Measurements from ENCODE around the gene MRPS18A.
"Not testable (repeated sequence)": the region's sequence is repeated elsewhere in the genome, so short reads cannot be mapped to it uniquely, and the experiment has no call there.

Gene MRPS18A

GRCh38 chr6:43717822-43718221 lies 30.2 kb upstream of the MRPS18A start:
- no peak for DNase-seq (ENCODE audit: low read depth in 1 of 2, low spot score in 1 of 2)

GRCh38 chr6:43717389-43717788 lies 29.8 kb upstream of the MRPS18A start:
- DNase-seq (ENCODE audit: low read depth in 1 of 2, low spot score in 1 of 2): no peak

- DNase-seq (ENCODE audit: low read depth in 1 of 2, low spot score in 1 of 2): no peak
These were observed 28.5 kb upstream of the MRPS18A start for GRCh38 chr6:43716099-43716498.

GRCh38 chr6:43715056-43715788 lies 27.6 kb upstream of the MRPS18A start:
- no peak for DNase-seq (ENCODE audit: low read depth in 1 of 2, low spot score in 1 of 2)

GRCh38 chr6:43714311-43715055 lies 26.9 kb upstream of the MRPS18A start:
- no peak for DNase-seq (ENCODE audit: low read depth in 1 of 2, low spot score in 1 of 2)

- DNase-seq (ENCODE audit: low read depth in 1 of 2, low spot score in 1 of 2): no peak
These were observed 26.2 kb upstream of the MRPS18A start for GRCh38 chr6:43713643-43714310.

GRCh38 chr6:43712579-43712978 lies 25.0 kb upstream of the MRPS18A start:
- no peak for DNase-seq (ENCODE audit: low read depth in 1 of 2, low spot score in 1 of 2)

- no peak for DNase-seq (ENCODE audit: low read depth in 1 of 2, low spot score in 1 of 2)
These were observed 23.0 kb upstream of the MRPS18A start for GRCh38 chr6:43710576-43710975.

- DNase-seq (ENCODE audit: low read depth in 1 of 2, low spot score in 1 of 2): no peak
These were observed 22.2 kb upstream of the MRPS18A start for GRCh38 chr6:43709654-43710303.

GRCh38 chr6:43708860-43709653 lies 21.5 kb upstream of the MRPS18A start:
- DNase-seq (ENCODE audit: low read depth in 1 of 2, low spot score in 1 of 2): no peak

- DNase-seq (ENCODE audit: low read depth in 1 of 2, low spot score in 1 of 2): no peak
These were observed 20.2 kb upstream of the MRPS18A start for GRCh38 chr6:43707767-43708166.

- no peak for DNase-seq (ENCODE audit: low read depth in 1 of 2, low spot score in 1 of 2)
These were observed 19.7 kb upstream of the MRPS18A start for GRCh38 chr6:43707269-43707668.

GRCh38 chr6:43706788-43707187 lies 19.2 kb upstream of the MRPS18A start:
- DNase-seq (ENCODE audit: low read depth in 1 of 2, low spot score in 1 of 2): no peak

GRCh38 chr6:43705996-43706395 lies 18.4 kb upstream of the MRPS18A start:
- DNase-seq (ENCODE audit: low read depth in 1 of 2, low spot score in 1 of 2): no peak

GRCh38 chr6:43703512-43704429 lies 16.2 kb upstream of the MRPS18A start:
- no peak for DNase-seq (ENCODE audit: low read depth in 1 of 2, low spot score in 1 of 2)

GRCh38 chr6:43702534-43703440 lies 15.2 kb upstream of the MRPS18A start:
- DNase-seq (ENCODE audit: low read depth in 1 of 2, low spot score in 1 of 2): no peak

- DNase-seq (ENCODE audit: low read depth in 1 of 2, low spot score in 1 of 2): no peak
These were observed 14.6 kb upstream of the MRPS18A start for GRCh38 chr6:43702171-43702533.

- DNase-seq (ENCODE audit: low read depth in 1 of 2, low spot score in 1 of 2): not testable (repeated sequence)
These were observed 13.5 kb upstream of the MRPS18A start for GRCh38 chr6:43700939-43701560.

Data from activated T-helper 1 cell treated with anti-CD3 and anti-CD28 coated beads, Interleukin-2, amount 50 U/mL, for 16 hours (primary cell).